Endothelial cell of umbilical vein (primary cell): ENCODE measurements around the gene ATP13A3. TPM values are rescaled to one million over a fixed set of nuclear protein-coding genes. Genes with fewer than 3 reads are reported as not detected.

ENCODE experiments used
- BruUV-seq: library from RNA; stranded (reverse); fragments of 400-500 nt; replicated peaks from 2 replicates; lab custom pipeline; 2021; lab: Mats Ljungman, UMichigan
- CTCF ChIA-PET: fragments of 300-600, 350-600 bp; sonication (Branson Sonifier 250); formaldehyde crosslinking; loops from one replicate; lab custom pipeline; 2021; ENCODE audit warnings: antibody characterized with exemption, inconsistent platforms; lab: Charles Lee
- POLR2A ChIA-PET: fragments of 300-600, 350-600 bp; sonication (Branson Sonifier 250); formaldehyde crosslinking; loops from one replicate; lab custom pipeline; 2021; ENCODE audit warnings: antibody characterized with exemption, inconsistent platforms; lab: Charles Lee
- DNase-seq: peaks from one replicate; pipeline ENCODE4 v3.0.0-alpha.2; 2011; ENCODE audit warnings: low read depth, low spot score
- FAIRE-seq: peaks from 2 replicates; lab custom pipeline; 2011; peaks lifted over from hg19 to GRCh38; lab: Jason Lieb, UNC
- H2AFZ ChIP-seq: 2 replicates; pipeline ENCODE4 v1.6.0; 2012; ENCODE audit warnings: low read depth, low read length, control low read depth, inconsistent platforms
- H3K27ac ChIP-seq: 2 replicates; pipeline ENCODE4 v1.5.1; 2011; ENCODE audit warnings: low read depth, mild to moderate bottlenecking, control low read depth, low read length, moderate library complexity; ENCODE audit not compliant: insufficient read depth
- H3K27me3 ChIP-seq, 2 experiments: 2 replicates each; pipeline versions ENCODE4 v1.6.0 to v1.6.1; 2011; ENCODE audit warnings: low read length in 2 of 2, mixed read lengths in 1 of 2; ENCODE audit not compliant: control insufficient read depth in 2 of 2, insufficient read depth in 2 of 2
- H3K36me3 ChIP-seq, 2 experiments: 2 replicates in 1 of 2; 3 replicates in 1 of 2; pipeline ENCODE4 v1.5.1; 2011; ENCODE audit warnings: low read length in 2 of 2, mild to moderate bottlenecking in 1 of 2, moderate library complexity in 1 of 2; ENCODE audit not compliant: control insufficient read depth in 2 of 2, insufficient read depth in 2 of 2; ENCODE audit errors: extremely low read depth in 1 of 2
- H3K4me1 ChIP-seq: 3 replicates; pipeline ENCODE4 v1.5.1; 2011; ENCODE audit warnings: mild to moderate bottlenecking, low read length; ENCODE audit not compliant: control insufficient read depth, insufficient read depth; ENCODE audit errors: extremely low read depth
- H3K4me2 ChIP-seq: 2 replicates; pipeline ENCODE4 v1.6.1; 2011; ENCODE audit warnings: low read length, control low read depth, mixed read lengths; ENCODE audit not compliant: insufficient read depth
- H3K4me3 ChIP-seq, 3 experiments: fragments of 200-600 bp in 1 of 3; sonication (generic), shearing (Covaris generic) in 1 of 3; replicated peaks in 1 of 3; 2 replicates each; pipeline ENCODE4 v1.5.1; 2011 to 2016; ENCODE audit warnings: control low read depth in 3 of 3, low read length in 3 of 3, mild to moderate bottlenecking in 2 of 3, inconsistent platforms in 1 of 3, low read depth in 1 of 3, moderate library complexity in 1 of 3; ENCODE audit not compliant: insufficient read depth in 1 of 3
- H3K79me2 ChIP-seq: 2 replicates; pipeline ENCODE4 v1.6.0; 2012; ENCODE audit warnings: low read length, inconsistent platforms; ENCODE audit not compliant: control insufficient read depth, insufficient read depth
- H3K9ac ChIP-seq: replicated peaks from 2 replicates; pipeline ENCODE3; 2011; ENCODE audit warnings: low read length, control low read depth; ENCODE audit not compliant: insufficient read depth; ENCODE audit errors: extremely low read depth
- H3K9me1 ChIP-seq: replicated peaks from 3 replicates; pipeline ENCODE4 v1.6.0; 2011; ENCODE audit warnings: mild to moderate bottlenecking, low read length; ENCODE audit not compliant: control insufficient read depth, insufficient read depth; ENCODE audit errors: extremely low read depth
- H3K9me3 ChIP-seq: replicated peaks from 2 replicates; pipeline ENCODE4 v1.5.1; 2012; ENCODE audit warnings: low read length, inconsistent platforms; ENCODE audit not compliant: control insufficient read depth, insufficient read depth
- H4K20me1 ChIP-seq: replicated peaks from 2 replicates; pipeline ENCODE3; 2011; ENCODE audit warnings: mild to moderate bottlenecking, low read length; ENCODE audit not compliant: control insufficient read depth, insufficient read depth; ENCODE audit errors: extremely low read depth
- EZH2 ChIP-seq: IDR thresholded peaks from 2 replicates; pipeline ENCODE4 v1.6.1; 2012; ENCODE audit warnings: borderline replicate concordance, low read depth, mild to moderate bottlenecking, moderate library complexity, low read length, inconsistent platforms; ENCODE audit not compliant: severe bottlenecking
- FOS ChIP-seq: IDR thresholded peaks from 2 replicates; pipeline ENCODE4 v1.6.1; 2011; ENCODE audit warnings: mild to moderate bottlenecking, low read length, moderate library complexity, borderline replicate concordance; ENCODE audit not compliant: insufficient read depth
- GATA2 ChIP-seq: IDR thresholded peaks from 2 replicates; pipeline ENCODE4 v1.7.0; 2011; ENCODE audit warnings: low read depth, mild to moderate bottlenecking, moderate library complexity, mixed read lengths, low read length; ENCODE audit not compliant: insufficient read length, insufficient read depth
- JUN ChIP-seq: IDR thresholded peaks from 2 replicates; pipeline ENCODE4 v1.6.1; 2011; ENCODE audit warnings: borderline replicate concordance, low read depth; ENCODE audit not compliant: insufficient read length, insufficient read depth
- MYC ChIP-seq: IDR thresholded peaks from one replicate; pipeline ENCODE4 v1.6.1; 2011; ENCODE audit warnings: mild to moderate bottlenecking, low read depth, low read length
- POLR2A ChIP-seq: IDR thresholded peaks from 2 replicates; pipeline ENCODE4 v1.6.1; 2012; ENCODE audit warnings: low read depth, mild to moderate bottlenecking, control low read depth, low read length
- POLR2AphosphoS5 ChIP-seq: IDR thresholded peaks from 2 replicates; pipeline ENCODE4 v1.6.1; 2012; ENCODE audit warnings: low read depth, mild to moderate bottlenecking, control low read depth, low read length, moderate library complexity; ENCODE audit not compliant: insufficient read depth
- dilution Hi-C: fragments of 300-500 bp; cut with MboI; formaldehyde crosslinking; loops from one replicate; pipeline ENCODE4 v1.15.0; 2019; ENCODE audit warnings: low sequenced_read_pairs; ENCODE audit not compliant: extremely low pct_ligation_motif_present
- intact Hi-C: fragments of 100-400 bp; cut with micrococcal nuclease; formaldehyde crosslinking; loops from one replicate; pipeline ENCODE4 v1.10.0; 2022
- polyA plus RNA-seq, 4 experiments: library from polyadenylated mRNA; depleted of rRNA in 3 of 4; stranded (reverse) in 3 of 4; unstranded in 1 of 4; fragments of >200 nt; gene quantifications; 2 replicates each; pipeline versions ENCODE4 v1.2.1 to v1.2.3, GENCODE V29; 2011 to 2012; ENCODE audit warnings: missing spikeins in 1 of 4
- total RNA-seq: library from RNA; stranded (reverse); gene quantifications from 2 replicates; pipeline ENCODE4 v1.2.3, GENCODE V29; 2021
- TF ChIP-seq, protein P1 (sequence below), 2 donors: IDR thresholded peaks; 1 replicate in 1 of 2; 2 replicates in 1 of 2; pipeline ENCODE4 v1.5.1; 2011; ENCODE audit warnings: low read length in 2 of 2, mild to moderate bottlenecking in 2 of 2, moderate library complexity in 2 of 2, control low read depth in 1 of 2, inconsistent platforms in 1 of 2, low read depth in 1 of 2; ENCODE audit not compliant: insufficient read depth in 1 of 2; ENCODE audit errors: extremely low read depth in 1 of 2
- TF ChIP-seq, protein P2 (sequence below): IDR thresholded peaks from 2 replicates; pipeline ENCODE4 v1.6.1; 2011; ENCODE audit not compliant: insufficient read depth, insufficient read length

The ATP13A3 gene
- total and polyA plus RNA-seq, 2 donors (not counting 3 experiments of a cell fraction or from before 2014, with no cell fraction given), result 12.0 to 59.0 TPM

DNA sequence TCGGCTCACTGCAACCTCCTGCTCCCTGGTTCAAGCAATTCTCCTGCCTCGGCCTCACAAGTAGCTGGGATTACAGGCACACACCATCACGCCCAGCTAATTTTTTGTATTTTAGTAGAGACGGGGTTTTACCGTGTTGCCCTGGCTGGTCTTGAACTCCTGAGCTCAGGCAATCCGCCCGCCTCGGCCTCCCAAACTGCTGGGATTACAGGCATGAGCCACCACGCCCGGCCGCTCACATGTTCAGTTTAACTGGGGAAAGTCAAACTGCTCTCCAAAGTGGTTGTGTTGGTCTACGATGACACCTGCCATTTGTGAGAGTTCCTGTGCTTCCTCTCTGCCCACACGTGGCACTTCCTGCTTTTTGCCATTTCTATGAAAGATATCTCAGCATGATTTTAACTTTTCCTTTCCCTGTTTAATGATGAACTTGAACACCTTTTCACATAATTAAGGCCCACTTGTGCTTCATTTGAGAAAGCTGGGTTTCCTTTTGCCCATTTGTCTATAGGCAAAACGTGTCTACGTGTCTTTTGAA lies 86.9 kb downstream of the ATP13A3 start:
- CTCF ChIA-PET, result interaction anchor here (0.8 to 6.6 kb wide), 4 partner anchors 48 to 734 kb away, joined by 3 to 74 read pairs (median 8); no protein-coding TSS in a partner anchor
- intact Hi-C loops, result loop anchor here (5.0 kb wide), 2 partner anchors 192 to 618 kb away; no protein-coding TSS in a partner anchor
- Histone ChIP-seq H4K20me1 (no peaks in the 10 kb centered on the region), H3K79me2 (no peaks in the 10 kb centered on the region), H3K4me1 (peaks cover 6% of the 10 kb centered on the region), H3K27me3 (peaks cover 22 to 43% of the 10 kb centered on the region in 2 experiments), H3K9ac (no peak overlapping the region), H3K36me3 (no peaks in the 10 kb centered on the region), H3K9me3 (no peaks in the 10 kb centered on the region), H2AFZ (no peak overlapping the region), H3K27ac (no peak overlapping the region), H3K4me3 (no peak overlapping the region), H3K9me1 (no peaks in the 10 kb centered on the region), H3K4me2 (no peak overlapping the region)
- FAIRE-seq (no peak), DNase-seq (no peak)
- TF ChIP-seq FOS (no peak), POLR2A (no peak), EZH2 (no peak), JUN (no peak), GATA2 (no peak), MYC (no peak), POLR2AphosphoS5 (no peak)
- TF ChIP-seq, protein P1, sequence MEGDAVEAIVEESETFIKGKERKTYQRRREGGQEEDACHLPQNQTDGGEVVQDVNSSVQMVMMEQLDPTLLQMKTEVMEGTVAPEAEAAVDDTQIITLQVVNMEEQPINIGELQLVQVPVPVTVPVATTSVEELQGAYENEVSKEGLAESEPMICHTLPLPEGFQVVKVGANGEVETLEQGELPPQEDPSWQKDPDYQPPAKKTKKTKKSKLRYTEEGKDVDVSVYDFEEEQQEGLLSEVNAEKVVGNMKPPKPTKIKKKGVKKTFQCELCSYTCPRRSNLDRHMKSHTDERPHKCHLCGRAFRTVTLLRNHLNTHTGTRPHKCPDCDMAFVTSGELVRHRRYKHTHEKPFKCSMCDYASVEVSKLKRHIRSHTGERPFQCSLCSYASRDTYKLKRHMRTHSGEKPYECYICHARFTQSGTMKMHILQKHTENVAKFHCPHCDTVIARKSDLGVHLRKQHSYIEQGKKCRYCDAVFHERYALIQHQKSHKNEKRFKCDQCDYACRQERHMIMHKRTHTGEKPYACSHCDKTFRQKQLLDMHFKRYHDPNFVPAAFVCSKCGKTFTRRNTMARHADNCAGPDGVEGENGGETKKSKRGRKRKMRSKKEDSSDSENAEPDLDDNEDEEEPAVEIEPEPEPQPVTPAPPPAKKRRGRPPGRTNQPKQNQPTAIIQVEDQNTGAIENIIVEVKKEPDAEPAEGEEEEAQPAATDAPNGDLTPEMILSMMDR (IDR thresholded peaks at IDR 0.05; ENCODE audit: extremely low read depth in 1 of 2, insufficient read depth in 1 of 2, low read depth in 1 of 2, low read length in 2 of 2), result no peak
- TF ChIP-seq, protein P2, sequence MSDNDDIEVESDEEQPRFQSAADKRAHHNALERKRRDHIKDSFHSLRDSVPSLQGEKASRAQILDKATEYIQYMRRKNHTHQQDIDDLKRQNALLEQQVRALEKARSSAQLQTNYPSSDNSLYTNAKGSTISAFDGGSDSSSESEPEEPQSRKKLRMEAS, result no peak
- POLR2A ChIA-PET, result no interaction called here
- no TSS peak for BruUV-seq
- dilution Hi-C loops, result no loop called here
